ENCODE data around the gene SIAH3.

SIAH3 gene

DNA sequence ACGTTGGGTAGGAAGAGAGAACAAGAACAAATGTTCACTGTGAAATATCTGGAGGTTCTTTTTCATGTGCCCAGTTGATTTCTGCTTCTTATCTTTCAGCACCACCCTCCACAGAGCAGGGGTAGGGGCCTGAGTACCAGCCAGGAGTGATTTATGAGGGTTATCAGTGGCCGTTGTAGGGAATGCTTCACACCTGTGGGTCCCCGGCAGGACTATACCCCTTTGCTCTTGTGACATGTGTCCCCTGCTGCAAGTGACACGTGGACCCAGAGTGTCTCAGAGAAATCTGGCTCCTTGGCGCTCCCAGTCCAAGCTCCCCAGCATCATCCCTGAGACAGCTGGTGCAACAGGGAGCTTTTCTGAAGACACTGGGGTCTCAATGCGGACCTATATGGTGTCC is 29.7 kb downstream of the SIAH3 start:
- Histone ChIP-seq H3K4me1 (ENCODE audit: low read depth, poor library complexity, severe bottlenecking) (peaks cover 36% of the 10 kb centered on the region), H3K79me2 (ENCODE audit: insufficient read depth, low read depth) (no peaks in the 10 kb centered on the region), H3K4me3 (IDR thresholded peaks at IDR 0.05; ENCODE audit: insufficient read depth, low read depth, low read length) (no peak overlapping the region), H3K27ac (no peak overlapping the region), H3K27me3 (ENCODE audit: insufficient read depth, low read depth) (no peaks in the 10 kb centered on the region), H3K9ac (no peak overlapping the region), H3K36me3 (ENCODE audit: insufficient read depth) (no peaks in the 10 kb centered on the region), H2AFZ (ENCODE audit: low read depth) (no peak overlapping the region), H4K20me1 (ENCODE audit: insufficient read depth) (no peaks in the 10 kb centered on the region), H3K4me2 (no peak overlapping the region)
- TF ChIP-seq, protein P1, sequence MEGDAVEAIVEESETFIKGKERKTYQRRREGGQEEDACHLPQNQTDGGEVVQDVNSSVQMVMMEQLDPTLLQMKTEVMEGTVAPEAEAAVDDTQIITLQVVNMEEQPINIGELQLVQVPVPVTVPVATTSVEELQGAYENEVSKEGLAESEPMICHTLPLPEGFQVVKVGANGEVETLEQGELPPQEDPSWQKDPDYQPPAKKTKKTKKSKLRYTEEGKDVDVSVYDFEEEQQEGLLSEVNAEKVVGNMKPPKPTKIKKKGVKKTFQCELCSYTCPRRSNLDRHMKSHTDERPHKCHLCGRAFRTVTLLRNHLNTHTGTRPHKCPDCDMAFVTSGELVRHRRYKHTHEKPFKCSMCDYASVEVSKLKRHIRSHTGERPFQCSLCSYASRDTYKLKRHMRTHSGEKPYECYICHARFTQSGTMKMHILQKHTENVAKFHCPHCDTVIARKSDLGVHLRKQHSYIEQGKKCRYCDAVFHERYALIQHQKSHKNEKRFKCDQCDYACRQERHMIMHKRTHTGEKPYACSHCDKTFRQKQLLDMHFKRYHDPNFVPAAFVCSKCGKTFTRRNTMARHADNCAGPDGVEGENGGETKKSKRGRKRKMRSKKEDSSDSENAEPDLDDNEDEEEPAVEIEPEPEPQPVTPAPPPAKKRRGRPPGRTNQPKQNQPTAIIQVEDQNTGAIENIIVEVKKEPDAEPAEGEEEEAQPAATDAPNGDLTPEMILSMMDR (conservative IDR thresholded peaks at IDR 0.05; ENCODE audit: low read depth, low read length): no peak

DNA sequence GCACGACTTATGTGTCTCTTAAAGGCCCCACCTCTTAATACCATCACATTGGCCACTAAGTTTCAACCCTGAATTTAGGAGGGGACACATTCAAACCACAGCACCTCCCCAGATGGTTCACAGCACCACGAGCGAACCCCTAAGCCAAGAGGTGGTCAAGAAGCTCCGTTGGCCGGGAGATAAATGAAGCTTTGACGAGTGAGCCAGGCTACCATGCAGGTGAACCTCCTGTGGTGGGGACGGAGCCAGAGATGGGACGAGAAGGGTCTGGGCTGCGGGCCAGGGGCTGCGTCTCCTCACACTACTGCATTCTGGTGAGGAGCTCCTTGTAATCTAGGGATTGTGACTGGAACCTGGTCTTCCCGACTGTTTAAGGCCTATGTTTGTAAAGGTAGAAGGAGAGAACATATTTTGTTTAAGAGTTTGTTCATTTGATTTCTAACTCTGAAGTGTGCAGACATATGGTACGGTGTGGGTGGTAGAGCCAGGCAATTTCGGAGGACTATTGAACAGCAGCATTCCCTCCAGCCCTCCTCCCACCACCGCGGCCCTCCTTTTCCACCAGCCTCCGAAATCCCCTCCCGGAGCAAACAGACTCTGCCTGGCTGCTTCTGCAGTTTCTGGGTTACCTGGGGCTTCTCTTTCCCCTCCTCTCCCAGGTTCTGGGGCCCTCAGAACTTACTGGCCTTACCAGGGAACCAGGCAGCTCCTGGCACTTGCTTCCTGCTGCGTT is 31.3 kb downstream of the SIAH3 start:
- Histone ChIP-seq H3K79me2 (ENCODE audit: insufficient read depth, low read depth) (no peaks in the 10 kb centered on the region), H3K9ac (no peak overlapping the region), H2AFZ (ENCODE audit: low read depth) (no peak overlapping the region), H3K27ac (no peak overlapping the region), H3K4me2 (no peak overlapping the region), H3K27me3 (ENCODE audit: insufficient read depth, low read depth) (no peaks in the 10 kb centered on the region), H3K4me3 (IDR thresholded peaks at IDR 0.05; ENCODE audit: insufficient read depth, low read depth, low read length) (no peak overlapping the region), H4K20me1 (ENCODE audit: insufficient read depth) (no peaks in the 10 kb centered on the region), H3K36me3 (ENCODE audit: insufficient read depth) (no peaks in the 10 kb centered on the region), H3K4me1 (ENCODE audit: low read depth, poor library complexity, severe bottlenecking) (peaks cover 26% of the 10 kb centered on the region)
- TF ChIP-seq, protein P1 (conservative IDR thresholded peaks at IDR 0.05; ENCODE audit: low read depth, low read length): no peak

DNA sequence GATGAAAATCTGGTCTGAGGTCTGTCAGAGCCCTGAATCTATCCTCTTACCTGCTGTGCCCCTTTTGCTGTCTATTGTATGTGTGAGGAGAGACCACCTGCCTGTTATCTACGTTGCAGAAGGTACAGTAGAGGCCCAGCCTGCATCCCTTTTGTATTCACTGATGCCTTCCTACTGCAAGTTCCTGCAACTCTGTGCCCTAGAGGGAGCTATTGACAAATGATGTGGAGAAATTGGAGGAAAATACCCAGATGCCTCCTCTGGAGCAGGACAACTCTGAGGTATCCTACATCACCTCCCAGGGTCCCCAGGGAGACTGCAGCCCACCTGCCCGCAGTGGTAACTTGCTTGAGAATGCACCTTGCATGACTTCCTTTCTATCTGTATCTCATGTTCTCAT is 33.7 kb downstream of the SIAH3 start:
- Histone ChIP-seq H3K79me2 (ENCODE audit: insufficient read depth, low read depth) (no peaks in the 10 kb centered on the region), H3K4me1 (ENCODE audit: low read depth, poor library complexity, severe bottlenecking) (peaks cover 2% of the 10 kb centered on the region), H3K27ac (no peak overlapping the region), H2AFZ (ENCODE audit: low read depth) (no peak overlapping the region), H3K4me3 (IDR thresholded peaks at IDR 0.05; ENCODE audit: insufficient read depth, low read depth, low read length) (no peak overlapping the region), H3K9ac (no peak overlapping the region), H3K27me3 (ENCODE audit: insufficient read depth, low read depth) (no peaks in the 10 kb centered on the region), H3K4me2 (no peak overlapping the region), H3K36me3 (ENCODE audit: insufficient read depth) (no peaks in the 10 kb centered on the region), H4K20me1 (ENCODE audit: insufficient read depth) (no peaks in the 10 kb centered on the region)
- TF ChIP-seq, protein P1 (conservative IDR thresholded peaks at IDR 0.05; ENCODE audit: low read depth, low read length): no peak; the same call in 1 of the 2 replicates

DNA sequence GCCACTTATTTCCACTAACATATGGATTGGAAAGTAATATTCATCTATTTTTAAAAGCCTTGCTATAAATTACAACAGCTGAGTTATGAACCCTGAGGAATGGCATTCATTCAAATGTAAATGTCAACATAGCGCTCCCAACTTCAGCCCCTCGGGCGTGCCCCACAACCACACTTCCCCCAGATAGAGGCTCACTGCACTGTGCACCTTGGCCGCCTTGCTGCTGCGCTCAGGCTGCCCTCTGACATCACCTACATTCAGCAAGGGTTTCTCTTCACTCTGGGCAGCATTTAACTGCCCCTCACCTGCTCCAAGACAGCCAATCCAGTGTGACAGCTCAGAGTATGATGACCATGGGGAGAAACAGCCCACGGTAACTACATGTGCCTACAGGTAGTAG is 35.1 kb downstream of the SIAH3 start:
- Histone ChIP-seq H3K27me3 (ENCODE audit: insufficient read depth, low read depth) (no peaks in the 10 kb centered on the region), H3K9ac (no peak overlapping the region), H3K36me3 (ENCODE audit: insufficient read depth) (no peaks in the 10 kb centered on the region), H3K4me1 (ENCODE audit: low read depth, poor library complexity, severe bottlenecking) (no peaks in the 10 kb centered on the region), H3K4me3 (IDR thresholded peaks at IDR 0.05; ENCODE audit: insufficient read depth, low read depth, low read length) (no peak overlapping the region), H3K4me2 (no peak overlapping the region), H4K20me1 (ENCODE audit: insufficient read depth) (no peaks in the 10 kb centered on the region), H3K27ac (no peak overlapping the region), H2AFZ (ENCODE audit: low read depth) (no peak overlapping the region), H3K79me2 (ENCODE audit: insufficient read depth, low read depth) (no peaks in the 10 kb centered on the region)
- TF ChIP-seq, protein P1 (conservative IDR thresholded peaks at IDR 0.05; ENCODE audit: low read depth, low read length): no peak
